Measurements from ENCODE around the gene OR6C65. TPM values are rescaled to one million over a fixed set of nuclear protein-coding genes. Genes with fewer than 3 reads are reported as not detected.

Gene OR6C65
- polyA plus RNA-seq, 4 donors, result not detected

GRCh38 chr12:55445357-55445756, 45.0 kb downstream of the OR6C65 start:
- DNase-seq (ENCODE audit: low read depth in 4 of 4, low spot score in 3 of 4), result no peak

GRCh38 chr12:55446326-55446725, 46.0 kb downstream of the OR6C65 start:
- DNase-seq (ENCODE audit: low read depth in 4 of 4, low spot score in 3 of 4), result no peak

GRCh38 chr12:55448825-55449224, 48.5 kb downstream of the OR6C65 start:
- no peak for DNase-seq (ENCODE audit: low read depth in 4 of 4, low spot score in 3 of 4)

Other genes with a start within 250 kb of the OR6C65 start
- not detected for gene OR10A7, start 179.5 kb upstream of the OR6C65 start, polyA plus RNA-seq (ENCODE audit: insufficient read length in 4 of 4)
- gene OR6C74, start 155.9 kb upstream of the OR6C65 start, polyA plus RNA-seq (ENCODE audit: insufficient read length in 4 of 4), result not detected
- gene OR6C6, start 104.0 kb upstream of the OR6C65 start, polyA plus RNA-seq (ENCODE audit: insufficient read length in 4 of 4), result not detected
- gene OR6C1, start 86.2 kb upstream of the OR6C65 start, polyA plus RNA-seq (ENCODE audit: insufficient read length in 4 of 4), result not detected
- gene OR6C3, start 69.8 kb upstream of the OR6C65 start, polyA plus RNA-seq (ENCODE audit: insufficient read length in 4 of 4), result not detected
- under 1 TPM in 1 of 4 donors, not detected in 3; 0.04 TPM for gene OR6C75, start 37.6 kb upstream of the OR6C65 start, polyA plus RNA-seq (ENCODE audit: insufficient read length in 4 of 4)
- gene OR6C76, start 25.7 kb downstream of the OR6C65 start, polyA plus RNA-seq (ENCODE audit: insufficient read length in 4 of 4), result not detected
- gene OR6C2, start 43.5 kb downstream of the OR6C65 start, polyA plus RNA-seq (ENCODE audit: insufficient read length in 4 of 4), result not detected
- gene OR6C70, start 69.6 kb downstream of the OR6C65 start, polyA plus RNA-seq (ENCODE audit: insufficient read length in 4 of 4), result not detected
- not detected for gene OR6C68, start 91.8 kb downstream of the OR6C65 start, polyA plus RNA-seq (ENCODE audit: insufficient read length in 4 of 4)
- gene OR6C4, start 149.1 kb downstream of the OR6C65 start, polyA plus RNA-seq (ENCODE audit: insufficient read length in 4 of 4), result not detected
- not detected for gene OR2AP1, start 171.9 kb downstream of the OR6C65 start, polyA plus RNA-seq (ENCODE audit: insufficient read length in 4 of 4)
- gene OR10P1, start 236.4 kb downstream of the OR6C65 start, polyA plus RNA-seq (ENCODE audit: insufficient read length in 4 of 4), result not detected

All from left renal pelvis (tissue), 4 donors.